ENCODE results near the gene GIPC3.

GRCh38 chr19:3626473-3627350 is 41.4 kb downstream of the GIPC3 start, which contains the start of gene CACTIN:
- TF ChIP-seq POLR2A (IDR thresholded peaks at IDR 0.05; ENCODE audit: extremely low read depth, insufficient read length) (peak; percentile 63), MYC (IDR thresholded peaks at IDR 0.05; ENCODE audit: low read depth, low read length) (peak; percentile 34; the same call in 1 of the 2 replicates)
- TF ChIP-seq, protein P1, sequence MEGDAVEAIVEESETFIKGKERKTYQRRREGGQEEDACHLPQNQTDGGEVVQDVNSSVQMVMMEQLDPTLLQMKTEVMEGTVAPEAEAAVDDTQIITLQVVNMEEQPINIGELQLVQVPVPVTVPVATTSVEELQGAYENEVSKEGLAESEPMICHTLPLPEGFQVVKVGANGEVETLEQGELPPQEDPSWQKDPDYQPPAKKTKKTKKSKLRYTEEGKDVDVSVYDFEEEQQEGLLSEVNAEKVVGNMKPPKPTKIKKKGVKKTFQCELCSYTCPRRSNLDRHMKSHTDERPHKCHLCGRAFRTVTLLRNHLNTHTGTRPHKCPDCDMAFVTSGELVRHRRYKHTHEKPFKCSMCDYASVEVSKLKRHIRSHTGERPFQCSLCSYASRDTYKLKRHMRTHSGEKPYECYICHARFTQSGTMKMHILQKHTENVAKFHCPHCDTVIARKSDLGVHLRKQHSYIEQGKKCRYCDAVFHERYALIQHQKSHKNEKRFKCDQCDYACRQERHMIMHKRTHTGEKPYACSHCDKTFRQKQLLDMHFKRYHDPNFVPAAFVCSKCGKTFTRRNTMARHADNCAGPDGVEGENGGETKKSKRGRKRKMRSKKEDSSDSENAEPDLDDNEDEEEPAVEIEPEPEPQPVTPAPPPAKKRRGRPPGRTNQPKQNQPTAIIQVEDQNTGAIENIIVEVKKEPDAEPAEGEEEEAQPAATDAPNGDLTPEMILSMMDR (IDR thresholded peaks at IDR 0.05; ENCODE audit: low read depth, low read length) = no peak
